GM19239 (cell line): Measurements from ENCODE around the gene PRSS27.

Source experiments
- DNase-seq: peaks from one replicate; pipeline ENCODE4 v3.0.0; 2011; ENCODE audit warnings: low spot score; ENCODE audit not compliant: insufficient read length
- FAIRE-seq: peaks from 2 replicates; lab custom pipeline; 2011; peaks lifted over from hg19 to GRCh38; lab: Jason Lieb, UNC

Gene PRSS27

DNA sequence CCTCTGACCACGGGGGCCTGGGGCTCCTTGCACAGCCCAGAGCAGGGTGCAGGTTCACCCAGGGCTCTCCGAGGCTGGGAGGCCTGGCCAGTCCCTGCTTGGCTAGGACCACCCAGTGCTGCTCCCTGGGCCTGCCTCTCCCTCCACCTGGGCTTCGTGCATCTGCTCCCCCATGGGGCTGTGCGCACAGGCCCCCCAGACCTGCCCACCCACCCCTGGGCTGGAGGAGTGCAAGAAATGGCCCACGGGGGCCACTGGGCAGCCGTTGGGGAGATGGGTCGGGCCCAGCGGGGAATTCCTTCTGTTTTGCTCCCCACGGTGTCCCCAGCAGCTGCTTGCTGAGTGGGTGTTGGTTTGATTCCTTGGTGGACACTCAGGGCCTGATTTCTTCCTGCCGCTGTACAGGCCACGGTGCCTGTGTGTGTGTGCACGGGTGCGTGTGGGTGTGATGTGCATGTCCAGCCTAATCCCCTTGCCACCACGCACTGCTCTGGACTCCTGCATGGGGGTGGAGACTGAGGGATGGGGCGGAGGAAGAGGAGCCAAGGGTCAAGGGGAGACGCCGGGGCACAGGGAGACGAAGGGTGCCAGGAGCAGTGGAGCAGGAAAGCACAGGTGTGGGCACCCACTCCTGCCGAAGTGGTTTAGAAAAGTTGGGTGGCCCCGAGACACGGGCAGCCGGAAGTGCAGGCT is 8.5 kb downstream of the PRSS27 start:
- FAIRE-seq (no peak), DNase-seq (no peak)

DNA sequence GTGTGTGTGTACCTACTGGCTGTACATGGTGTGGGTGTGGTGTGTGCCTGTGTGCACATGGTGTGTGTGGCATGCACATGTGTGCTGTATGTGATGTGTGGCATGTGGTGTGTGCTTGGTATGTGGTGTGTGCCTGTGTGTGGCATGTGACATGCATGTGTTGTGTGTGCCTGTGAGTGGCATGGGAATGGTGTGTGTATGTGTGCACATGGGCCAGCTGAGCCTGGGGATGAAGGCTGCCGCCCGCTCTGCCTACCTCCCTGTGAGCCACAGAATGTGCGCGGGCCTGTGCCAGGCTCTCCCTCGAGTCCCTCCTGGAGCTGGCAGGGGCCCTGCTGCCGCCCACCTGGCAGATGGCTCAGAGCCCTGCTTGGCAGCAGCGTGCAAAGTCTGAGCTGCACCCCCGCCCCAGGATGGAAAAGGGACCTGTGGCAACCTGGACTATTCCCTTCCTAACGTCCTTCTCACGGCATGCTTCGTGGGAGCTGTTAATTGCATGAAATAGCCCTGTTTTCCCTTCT is 9.3 kb downstream of the PRSS27 start:
- no peak for FAIRE-seq

DNA sequence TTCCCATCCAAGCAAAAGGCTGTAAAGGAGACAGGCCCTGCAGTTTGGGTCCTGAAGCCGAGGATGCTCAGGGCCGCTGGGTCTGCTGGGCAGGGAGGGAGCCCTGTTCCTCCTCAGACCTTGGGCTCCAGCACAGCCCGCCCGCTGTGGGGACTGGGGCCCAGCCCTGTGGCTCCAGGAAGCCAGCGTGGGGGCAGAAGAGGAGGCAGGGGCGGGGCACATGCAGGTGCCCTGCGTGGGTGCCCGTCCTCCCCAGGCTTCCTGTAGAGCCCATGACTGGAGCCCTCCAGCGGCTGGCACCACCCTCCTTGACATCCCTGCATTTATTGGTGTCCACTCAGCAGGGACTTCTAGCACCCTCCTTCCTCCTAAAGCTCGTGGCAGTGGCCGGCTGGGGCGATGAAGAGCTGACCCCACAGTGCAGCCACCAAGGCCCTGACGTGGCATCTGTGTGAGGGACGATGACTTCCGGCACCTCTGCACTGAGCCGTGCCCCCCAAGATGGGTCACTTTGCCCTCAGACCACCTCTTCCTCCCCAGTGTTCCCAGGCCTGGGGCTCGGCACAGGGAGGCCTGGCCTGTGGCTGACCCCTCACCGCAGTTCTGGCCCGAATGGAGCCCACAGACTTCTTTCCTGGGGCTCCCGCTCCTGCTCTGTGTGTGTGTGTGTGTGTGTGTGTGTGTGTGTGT is 9.9 kb downstream of the PRSS27 start:
- FAIRE-seq, result no peak

More for the DNA sequence above, 9.3 kb downstream of the PRSS27 start:
- no peak for DNase-seq

DNA sequence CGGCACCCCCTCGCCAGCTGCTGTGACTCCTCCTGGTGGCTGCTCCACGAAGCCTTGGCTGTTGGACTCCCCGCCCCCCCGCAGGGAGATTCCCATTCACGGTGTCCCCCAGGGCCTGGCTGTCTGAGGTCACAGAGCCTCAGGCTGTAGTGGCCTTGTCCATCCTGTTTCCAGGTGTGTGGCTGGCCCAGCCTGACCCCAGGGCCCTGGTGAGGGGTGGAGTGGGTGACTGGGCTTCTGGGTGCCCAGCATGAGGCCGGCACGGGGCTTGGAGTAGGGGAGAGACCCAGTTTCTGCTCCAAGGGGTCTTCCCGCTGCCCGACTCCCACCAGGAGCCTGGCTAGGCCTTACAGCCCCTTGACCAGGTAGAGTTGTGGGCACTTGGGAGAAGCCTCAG is 10.4 kb downstream of the PRSS27 start:
- FAIRE-seq, result no peak
- no peak for DNase-seq

More for the DNA sequence above, 9.9 kb downstream of the PRSS27 start:
- no peak for DNase-seq

DNA sequence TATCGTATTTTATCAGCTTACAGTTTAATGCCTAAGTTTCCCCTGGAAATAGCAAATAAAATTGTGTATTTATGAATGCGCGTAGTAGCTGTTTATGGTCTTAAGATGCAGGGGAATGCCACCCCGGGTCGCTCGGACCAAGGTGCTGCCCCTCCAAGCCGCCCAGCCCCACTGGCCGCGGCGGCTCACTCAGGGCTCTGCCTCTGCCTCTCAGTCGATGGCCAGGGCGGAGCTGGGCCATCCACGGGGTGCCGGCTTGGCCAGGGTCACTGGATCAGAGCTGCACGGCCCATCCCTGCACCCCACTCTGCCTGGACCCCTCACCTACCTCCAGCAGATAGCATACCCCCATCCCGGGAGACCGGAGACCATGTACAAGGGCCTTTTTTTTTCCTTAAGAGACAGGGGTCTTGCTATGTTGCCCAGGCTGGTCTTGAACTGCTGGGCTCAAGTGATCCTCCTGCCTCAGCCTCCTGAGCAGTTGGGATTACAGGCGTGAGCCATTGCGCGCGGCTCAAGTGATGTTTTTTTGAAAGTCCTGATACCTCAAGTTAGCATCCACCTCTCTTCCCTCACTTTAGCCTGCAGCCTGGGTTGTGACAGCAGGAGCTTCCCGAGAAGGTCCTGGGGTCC is 11.0 kb downstream of the PRSS27 start:
- DNase-seq (no peak), FAIRE-seq (no peak)

DNA sequence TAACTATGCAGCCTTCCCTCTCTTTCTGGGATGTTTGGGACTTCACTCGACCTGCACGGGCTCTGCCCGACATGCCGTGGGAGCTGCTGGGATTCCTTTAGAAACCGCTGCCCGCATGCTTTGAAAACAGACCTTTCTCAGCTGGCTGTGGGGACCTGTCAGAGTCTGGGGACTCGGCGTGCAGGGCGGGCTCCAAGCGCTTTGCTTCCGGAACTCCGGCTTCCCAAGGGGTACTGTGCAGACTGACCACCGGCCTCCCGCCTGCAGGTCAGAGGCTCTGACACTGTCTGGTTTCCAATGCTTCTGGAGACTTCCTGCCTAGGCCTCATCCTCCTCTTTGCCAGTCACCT is 11.8 kb downstream of the PRSS27 start:
- FAIRE-seq (no peak), DNase-seq (no peak)

DNA sequence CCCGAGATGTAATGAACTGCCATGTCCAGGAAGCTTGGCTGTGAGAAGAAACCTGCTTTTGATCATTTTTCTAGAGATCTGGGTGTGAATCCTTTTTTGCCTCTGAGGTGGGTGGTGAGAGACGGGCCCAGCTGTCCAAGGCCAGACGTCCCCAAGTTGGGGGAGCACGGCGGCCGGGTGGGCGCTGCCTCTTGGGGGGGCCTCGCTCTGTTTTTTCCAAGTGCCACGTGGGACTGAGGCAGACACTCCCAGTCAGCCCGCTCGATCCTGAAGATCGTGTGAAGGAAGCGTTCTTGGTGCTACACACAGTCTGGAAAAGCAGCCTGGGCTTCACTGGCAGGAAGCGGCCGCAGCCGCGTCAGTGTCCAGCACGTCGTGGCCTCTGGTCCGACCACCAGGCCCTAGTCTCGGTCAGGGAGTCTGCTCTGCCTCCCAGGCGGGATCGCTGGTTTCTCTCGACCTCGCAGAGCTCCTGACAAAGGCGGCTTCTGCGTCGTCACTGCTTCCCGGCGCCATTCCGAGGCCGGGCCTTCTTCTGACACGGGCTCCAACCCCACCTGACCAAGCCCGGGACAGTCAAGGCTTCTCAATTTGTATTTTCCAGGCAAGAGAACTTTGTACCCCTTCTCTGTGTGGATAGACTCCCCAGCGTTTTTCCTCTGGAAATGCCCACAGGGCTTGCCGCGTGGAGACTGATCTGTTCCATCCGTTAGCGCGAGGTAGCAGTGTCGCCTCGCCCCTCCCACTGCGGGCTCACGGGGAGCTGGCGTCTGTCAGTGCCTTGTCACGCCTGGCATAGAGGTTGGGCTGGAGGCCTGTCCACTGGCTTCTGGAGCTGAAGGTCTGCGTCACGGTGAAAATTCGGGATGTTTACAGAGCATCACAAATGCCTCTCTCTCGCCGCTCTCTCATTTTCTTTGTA is 12.4 kb downstream of the PRSS27 start:
- DNase-seq, result no peak
- no peak for FAIRE-seq

DNA sequence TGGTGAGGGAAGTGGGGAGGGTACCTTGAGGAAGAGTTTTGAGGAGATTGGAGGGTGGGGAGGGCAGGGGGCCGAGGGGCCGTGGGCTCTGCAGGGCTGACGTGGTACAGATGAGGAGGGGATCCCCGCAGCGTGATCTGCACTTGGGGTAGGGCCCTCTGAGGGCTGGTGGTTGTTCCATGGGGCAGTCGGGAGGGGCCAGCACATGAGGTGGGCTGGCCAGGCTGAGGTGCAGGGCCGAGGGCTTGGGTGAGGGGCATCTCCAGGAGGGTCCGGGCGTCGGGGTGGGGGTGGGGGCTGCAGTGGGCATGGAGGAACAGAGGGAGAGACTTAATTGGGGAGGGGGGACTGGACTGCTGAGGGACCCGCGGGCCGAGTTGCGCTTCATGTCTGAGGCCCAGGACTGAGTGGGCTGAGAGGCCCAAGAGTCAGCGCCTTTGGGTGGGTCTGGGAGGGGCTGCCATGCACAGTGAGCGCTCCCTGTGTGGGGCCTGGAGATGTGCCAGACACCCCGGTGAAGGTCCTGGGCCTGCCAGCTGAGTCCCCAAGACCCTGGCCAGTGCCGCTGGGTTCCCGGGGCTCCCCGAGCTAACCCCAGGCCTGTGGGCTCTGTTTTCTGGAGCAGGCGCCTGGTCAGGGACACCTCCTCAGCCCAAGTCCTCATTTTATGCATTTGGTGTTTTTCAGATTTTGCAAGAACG is 13.3 kb downstream of the PRSS27 start:
- no peak for FAIRE-seq
- no peak for DNase-seq

DNA sequence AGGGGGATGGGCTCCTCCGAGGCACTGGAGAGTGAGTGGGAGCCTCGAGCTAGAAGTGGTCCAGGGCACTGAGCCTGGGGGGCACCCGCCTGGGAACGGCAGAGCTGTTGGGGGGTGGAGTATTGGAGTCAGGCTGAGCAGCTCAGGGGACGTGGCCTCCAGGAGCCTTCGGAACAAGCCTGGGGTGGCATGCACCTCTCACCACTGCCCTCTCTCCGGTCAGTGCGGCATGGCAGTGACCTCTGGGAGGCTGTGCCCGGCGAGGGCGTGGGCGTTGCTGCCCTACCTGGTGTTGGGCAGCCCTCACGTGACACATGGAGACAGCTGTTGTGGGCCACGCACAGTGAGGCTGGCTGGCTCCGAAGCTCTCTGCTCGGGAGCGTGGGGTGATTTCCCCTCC is 13.9 kb downstream of the PRSS27 start:
- FAIRE-seq, result no peak
- DNase-seq, result no peak

DNA sequence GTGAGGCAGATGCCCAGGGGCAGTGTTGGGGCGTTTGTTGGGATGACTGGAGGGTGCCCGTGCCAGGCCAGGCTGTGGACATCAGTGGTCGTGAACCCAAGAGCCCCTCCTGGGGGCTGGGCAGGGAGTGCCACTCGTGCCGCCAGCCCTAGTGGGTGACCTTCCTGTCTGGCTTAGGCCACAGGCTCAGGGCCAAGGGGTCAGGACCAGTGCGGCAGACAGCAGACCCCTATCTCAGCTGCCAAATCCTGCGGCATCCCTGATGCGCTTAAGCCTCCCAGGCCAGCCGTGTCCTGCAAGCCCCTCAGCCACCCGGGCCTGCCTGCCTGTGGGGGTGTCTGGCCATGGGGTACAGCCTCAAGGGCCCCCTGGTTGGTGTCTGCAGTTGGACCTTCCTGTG is 14.7 kb downstream of the PRSS27 start:
- FAIRE-seq, result no peak
- DNase-seq, result no peak

DNA sequence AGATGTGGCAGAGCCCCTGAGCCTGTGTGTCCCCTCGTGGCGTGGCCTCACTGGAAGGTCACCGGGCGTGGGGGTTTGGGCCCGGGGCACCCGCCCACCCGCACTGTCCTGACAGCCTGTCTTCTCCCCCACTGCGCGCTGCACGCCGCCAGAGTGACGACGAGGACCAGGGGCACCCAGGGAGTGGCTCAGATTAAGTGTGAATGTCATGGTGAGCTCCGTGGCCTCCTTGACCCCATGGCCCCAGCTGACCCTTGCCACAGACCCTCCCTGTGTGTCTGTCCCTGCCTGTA is 15.1 kb downstream of the PRSS27 start:
- DNase-seq (no peak), FAIRE-seq (no peak)

DNA sequence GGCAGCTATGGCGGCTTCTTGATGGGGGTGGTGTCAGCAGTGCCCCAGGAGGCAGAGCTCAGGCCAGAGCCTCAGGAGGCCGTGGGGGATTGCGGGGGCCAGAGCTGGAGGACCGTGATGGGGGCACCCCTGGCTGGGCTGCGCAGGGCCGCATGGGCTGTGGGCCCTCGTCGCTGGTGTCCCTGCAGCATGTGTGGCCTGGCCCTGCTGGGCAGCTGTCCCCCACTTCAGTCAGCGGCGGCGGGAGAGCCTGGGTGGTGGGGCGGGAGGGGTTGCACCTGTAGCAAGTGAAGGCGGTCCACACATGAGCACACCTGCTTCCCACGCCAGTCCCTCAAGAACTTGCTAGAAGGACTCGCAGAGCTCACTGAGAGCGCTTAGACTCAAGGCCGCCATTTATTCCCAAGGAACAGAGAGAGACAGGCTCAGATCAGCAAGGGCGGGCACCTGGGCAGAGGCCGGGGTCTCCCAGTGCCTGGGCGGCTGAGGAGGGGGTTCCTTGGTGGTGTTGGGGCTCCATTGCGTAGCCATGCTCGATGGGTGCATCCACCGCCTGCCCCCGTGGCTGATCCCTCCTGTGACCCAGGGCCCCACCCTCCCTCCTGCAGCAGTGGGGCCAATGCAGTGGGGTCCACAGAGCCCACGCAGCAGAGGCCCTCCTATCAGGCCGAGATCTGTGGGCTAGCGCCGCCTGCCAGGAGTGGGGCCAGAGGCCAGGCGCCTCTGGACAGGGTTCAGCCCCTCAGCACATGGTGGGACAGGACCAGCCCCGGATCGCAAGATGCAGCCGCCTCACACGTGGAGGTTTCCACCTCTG is 15.7 kb downstream of the PRSS27 start:
- DNase-seq, result no peak
- no peak for FAIRE-seq

DNA sequence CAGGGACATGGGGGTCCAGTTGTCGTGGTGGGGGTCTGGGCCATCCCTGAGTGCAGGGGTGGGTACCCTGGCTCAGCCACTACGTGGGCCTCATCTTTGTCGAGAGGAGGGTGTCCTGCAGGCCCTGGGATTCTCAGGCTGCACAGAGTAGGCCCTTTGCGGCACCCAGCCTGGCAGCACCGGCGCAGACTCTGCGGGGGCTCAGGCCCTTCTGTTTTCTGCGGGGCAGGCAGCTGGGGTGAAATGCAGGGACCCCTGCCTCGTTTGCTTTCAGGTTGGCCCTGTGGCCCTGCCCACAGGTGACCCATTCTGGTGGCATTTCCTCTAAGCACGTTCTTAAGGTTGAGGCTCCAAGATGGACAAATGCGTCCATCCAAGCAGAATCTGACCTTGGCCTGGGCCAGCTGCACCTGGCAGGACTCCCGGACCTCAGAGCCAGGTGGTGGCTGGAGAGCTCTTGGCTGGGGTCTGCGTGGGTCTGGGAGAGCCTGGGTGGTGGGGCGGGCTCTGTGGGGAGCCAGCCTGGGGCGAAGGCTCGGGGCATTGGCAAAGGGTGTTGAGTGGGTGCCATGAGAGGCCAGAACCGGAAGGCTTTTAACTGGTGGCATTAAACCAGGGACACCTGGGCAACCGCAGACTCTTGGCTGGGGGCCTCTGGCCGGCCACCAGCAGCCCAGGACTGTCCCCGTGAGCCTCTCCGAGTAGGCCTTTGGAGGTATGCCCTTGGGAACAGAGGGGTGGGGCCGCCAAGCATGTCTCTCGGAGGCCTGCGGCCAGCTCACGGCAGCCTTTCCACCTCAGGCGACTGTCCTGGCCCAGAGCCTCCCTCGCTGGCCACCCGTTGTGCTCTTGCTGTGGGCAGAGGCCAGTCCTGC is 16.9 kb downstream of the PRSS27 start:
- FAIRE-seq (no peak), DNase-seq (no peak)

DNA sequence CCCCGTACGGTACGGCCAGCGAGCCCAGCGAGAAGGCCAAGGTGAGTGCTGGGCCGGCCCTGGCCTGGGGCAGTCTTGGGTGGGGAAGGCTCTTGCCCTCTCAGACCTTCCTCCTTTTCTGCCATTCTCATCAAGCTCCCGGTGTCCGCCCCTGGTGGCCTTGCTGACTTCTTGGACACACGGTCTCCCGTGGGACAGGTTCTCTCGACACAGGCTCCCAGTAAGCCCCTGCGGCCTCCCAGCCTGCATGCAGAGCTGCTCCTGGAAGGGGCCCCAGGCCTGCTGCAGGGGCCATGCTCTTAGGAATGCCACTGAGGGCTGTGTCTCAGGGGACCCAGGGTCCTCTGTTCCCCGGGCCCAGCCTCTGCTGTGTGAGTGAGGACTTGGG is 17.6 kb downstream of the PRSS27 start:
- FAIRE-seq, result no peak
- DNase-seq, result no peak

DNA sequence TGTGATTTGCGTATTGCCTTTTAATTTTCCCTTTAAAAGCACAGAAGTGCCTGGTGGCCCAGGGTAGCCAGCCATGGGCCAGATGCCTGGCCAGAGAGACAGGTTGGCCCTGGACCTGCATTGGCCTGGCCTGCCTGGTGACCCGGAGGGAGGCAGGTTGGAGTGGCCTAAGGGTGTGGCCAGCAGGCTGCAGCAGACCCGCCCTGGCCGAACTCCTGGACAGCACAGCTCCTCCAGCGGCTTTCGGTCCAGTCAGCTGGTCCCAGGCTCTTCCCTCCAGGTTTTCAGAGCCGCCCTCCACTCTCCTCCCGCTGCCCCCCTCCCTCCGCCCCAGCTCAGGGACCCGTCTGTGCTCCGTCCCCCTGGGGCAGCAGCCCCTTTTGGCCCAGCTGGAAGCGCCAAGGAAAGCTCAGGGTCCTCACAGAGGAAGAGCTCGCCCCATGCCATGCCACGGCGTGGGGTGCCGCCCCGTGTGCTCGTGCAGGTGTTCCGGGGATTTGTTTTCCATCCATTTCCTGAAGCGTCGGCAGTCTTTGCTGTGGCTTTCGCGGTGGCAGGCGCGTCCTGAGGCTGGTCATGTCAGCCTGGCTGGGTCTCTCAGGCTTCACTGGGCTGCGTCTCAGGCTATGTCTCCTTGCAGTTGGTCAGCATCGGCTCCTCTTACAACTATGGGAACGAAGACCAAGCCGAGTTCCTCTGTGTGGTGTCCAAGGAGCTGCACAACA is 18.1 kb downstream of the PRSS27 start:
- DNase-seq (no peak), FAIRE-seq (no peak)

DNA sequence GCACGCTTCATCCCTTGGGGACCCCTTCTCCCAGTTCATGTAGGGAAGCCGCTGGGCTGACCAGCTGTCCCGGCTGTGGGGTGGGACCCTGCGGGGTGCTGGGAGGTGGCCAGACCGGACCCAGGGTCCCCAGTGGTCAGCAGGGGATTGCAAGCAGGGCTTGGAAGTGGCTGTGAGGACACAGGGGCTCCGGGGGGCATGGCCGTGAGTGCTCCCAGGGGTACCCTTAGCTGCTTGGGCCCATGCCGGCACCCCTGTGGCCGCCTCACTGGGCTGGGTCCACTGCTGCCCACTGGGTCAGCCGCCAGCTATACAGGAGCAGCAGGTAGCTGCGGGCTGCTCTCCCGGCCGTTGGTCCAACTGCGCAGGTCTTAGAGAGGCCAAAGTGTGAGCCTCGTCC is 18.8 kb downstream of the PRSS27 start:
- FAIRE-seq (no peak), DNase-seq (no peak)

DNA sequence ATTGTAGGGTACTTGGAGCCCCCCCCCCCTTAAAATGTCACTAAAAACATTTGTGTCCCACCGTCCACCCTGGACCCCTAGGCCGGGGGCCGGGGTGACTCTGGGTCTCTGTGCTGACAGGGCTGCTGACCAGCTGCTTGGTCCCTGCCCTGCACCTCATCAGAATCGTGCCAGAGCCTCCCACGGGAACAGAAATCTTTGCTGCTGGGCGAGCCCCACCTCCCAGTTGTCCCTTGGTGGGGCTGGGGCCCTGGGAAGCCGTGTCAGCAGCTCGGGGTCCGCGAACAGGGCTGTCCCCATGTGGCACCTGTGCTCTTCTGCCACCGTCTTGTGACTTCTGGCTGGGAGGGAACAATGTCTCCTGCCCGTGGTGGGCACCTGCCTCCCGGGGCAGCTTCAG is 19.2 kb downstream of the PRSS27 start:
- DNase-seq, result no peak
- FAIRE-seq, result no peak
